GM21717 (cell line): ENCODE results near the gene PTGIR.

Experiments
- ATAC-seq: cut with Tn5 transposase; IDR thresholded peaks from one replicate; pipeline ENCODE4 v1.9.1; 2021; ENCODE audit warnings: mild to moderate bottlenecking, moderate library complexity; ENCODE audit not compliant: unreplicated experiment

Gene PTGIR, protein sequence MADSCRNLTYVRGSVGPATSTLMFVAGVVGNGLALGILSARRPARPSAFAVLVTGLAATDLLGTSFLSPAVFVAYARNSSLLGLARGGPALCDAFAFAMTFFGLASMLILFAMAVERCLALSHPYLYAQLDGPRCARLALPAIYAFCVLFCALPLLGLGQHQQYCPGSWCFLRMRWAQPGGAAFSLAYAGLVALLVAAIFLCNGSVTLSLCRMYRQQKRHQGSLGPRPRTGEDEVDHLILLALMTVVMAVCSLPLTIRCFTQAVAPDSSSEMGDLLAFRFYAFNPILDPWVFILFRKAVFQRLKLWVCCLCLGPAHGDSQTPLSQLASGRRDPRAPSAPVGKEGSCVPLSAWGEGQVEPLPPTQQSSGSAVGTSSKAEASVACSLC

DNA sequence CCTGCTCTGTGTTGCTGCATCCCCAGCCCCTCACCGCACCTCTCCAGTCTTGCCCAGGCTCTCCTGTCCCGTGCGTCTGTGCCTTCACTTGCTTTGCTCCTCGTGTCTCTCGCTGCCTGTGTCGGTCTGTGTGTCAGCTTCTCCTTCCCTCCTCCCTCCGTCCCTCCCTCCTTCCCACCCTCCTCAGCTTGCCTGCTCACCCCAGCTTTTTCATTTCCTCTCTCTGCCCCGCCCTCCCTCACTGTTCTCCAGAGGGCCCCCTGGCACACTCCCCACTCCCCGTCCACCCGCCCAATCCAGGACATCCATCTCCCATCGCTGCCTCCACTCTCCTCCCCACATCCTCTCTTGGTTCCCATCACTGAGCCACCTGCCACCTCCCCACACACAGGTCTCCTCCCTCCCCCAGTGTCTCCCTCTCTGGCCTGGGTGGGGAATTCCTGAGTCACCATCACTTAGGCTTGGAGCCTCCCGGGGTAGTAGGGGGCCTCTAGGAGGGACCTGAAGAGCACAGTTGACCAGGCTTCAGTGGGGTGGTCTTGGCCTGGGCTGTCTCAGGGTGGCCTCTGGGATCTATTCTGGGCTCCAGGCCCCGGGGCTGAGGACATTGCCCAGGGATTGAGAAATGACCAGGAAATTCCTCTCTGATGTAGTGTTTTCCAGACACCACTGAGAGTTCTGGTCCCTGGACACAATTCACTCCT lies at the start of gene PTGIR:
TSS of gene PTGIR (minus strand) at position 132 of the 704 bp plus-strand sequence. CDS start 864 bp downstream, outside the sequence.
- ATAC-seq = no peak

DNA sequence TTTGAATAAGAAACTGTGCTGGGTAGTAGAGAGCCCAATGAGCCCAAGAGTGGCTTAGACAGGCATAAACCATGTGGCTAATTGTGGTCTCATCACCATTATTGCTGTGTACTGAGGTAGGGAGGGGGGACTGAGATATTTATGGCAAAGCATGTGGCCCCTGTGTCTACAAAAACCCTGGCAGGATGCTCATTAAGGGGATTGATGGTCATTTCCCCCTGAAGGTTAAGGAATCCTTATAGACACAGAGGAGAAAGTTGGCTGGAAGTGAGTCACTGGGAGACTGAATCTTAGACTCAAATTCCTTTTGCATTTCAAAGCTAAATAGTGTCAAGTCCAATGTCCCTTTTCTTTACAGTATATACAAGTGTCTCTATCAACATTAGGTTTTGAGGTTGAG lies 45.9 kb upstream of the PTGIR start:
- ATAC-seq = no peak

DNA sequence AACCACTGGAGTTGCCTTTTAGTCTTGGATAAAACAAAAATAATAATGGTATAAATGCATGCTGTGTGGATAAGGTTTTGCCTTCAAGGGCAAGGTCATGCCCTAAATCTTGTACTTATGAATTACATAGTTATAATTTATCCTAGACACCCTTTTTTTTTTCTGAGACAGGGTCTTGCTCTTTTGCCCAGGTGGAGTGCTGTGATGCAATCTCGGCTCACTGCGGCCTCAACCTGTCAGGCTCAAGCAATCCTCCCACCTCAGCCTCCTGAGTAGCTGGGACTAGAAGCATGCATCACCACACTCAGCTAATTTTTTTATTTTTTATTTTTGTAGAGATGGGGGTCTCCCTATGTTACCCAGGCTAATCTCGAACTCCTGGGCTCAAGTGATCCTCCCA lies 43.8 kb upstream of the PTGIR start:
- ATAC-seq = no peak

DNA sequence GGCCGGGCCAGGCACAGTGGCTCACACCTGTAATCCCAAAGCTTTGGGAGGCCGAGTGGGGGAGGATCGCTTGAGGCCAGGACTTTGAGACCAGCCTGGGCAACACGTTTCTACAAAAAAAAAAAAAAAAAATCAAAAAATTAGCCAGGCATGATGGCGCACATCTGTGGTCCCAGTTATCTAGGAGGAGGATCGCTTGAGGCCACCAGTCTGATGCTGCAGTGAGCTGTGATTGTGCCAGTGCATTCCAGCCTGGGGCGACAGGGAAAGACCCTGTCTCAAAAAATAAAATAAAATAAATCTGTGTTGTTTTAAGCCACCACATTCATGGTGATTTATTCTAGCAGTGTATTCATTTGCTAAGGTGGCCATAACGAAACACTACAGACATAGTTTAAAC lies 40.2 kb upstream of the PTGIR start:
- no peak for ATAC-seq

DNA sequence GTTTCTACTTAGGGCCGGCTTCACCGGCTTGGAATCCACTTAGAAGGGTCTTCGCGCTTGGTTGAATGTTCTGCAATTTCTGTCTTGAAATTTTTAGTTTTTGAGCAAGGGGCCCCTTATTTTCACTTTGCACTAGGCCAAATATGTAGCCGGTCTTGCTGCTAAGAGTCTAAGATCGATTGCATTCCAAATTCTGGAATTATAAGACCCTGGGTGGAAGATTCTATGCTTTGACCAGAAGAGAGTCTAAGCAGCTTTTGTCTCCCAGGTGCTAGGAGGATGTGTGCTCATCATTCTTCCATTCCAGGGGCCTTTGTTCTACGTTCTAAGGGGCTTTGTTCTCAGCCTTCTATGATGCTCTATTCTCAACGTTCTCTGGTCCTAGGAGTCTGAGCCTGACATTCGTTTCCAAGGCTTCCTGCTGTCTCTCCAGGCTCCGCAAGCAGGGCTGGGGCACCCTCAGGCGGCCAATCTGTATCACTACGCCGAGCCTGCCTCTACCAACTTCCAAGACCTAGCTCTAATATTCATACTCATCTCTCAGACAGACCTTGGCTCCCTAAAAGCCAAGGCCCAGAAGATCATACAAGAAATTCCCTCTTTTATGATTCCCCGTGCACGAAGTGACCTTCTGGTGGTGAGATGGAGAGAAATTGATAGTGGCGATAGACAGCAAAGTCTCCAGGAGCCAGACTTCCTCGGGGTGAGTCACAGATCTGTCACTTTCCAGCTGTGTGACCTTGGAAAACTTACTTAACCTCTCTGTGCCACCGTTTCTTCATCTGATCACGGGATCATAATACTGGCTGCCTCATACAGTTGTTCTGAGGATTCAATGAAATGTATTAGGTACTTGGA lies 37.1 kb upstream of the PTGIR start:
- ATAC-seq = peak; percentile 27

DNA sequence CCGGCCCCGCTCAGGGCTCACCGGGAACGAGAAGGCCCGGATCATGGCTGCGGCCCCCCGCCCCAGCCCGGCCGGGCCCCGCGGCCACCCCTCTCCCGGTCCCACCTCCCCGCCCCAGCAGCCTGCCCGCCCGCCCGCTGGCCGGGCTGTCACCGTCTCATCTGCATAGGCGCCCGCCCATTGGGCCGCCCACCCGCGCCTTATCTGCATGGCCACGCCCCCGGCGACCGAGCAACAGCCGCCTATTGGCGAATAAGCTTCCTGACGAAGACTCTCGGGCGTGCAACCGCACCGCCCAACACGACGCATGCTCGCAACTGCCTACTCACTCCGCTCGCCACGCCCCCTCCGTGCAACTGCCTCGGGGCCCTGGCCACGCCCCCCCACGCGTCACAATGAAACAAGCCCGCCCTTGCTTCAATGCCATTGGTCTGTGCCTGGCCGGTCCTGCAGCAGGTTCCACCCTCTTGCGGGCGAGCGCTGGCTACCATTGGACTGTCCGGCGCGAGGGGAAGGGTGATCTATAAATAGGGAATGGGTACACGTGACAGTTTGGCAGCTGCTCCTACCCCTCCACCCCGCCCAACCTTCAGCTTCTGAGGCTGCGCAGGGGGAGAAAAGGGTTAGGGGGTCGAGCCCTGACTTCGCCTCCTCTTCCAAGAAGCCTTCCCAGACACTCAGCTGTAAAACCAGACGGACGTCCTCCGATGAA lies 36.3 kb upstream of the PTGIR start, which contains the start of gene DACT3:
TSS of gene DACT3 (minus strand) at position 163 of the 712 bp plus-strand sequence. CDS start at position 45, 118 bp downstream.
- ATAC-seq = peak; percentile 84

DNA sequence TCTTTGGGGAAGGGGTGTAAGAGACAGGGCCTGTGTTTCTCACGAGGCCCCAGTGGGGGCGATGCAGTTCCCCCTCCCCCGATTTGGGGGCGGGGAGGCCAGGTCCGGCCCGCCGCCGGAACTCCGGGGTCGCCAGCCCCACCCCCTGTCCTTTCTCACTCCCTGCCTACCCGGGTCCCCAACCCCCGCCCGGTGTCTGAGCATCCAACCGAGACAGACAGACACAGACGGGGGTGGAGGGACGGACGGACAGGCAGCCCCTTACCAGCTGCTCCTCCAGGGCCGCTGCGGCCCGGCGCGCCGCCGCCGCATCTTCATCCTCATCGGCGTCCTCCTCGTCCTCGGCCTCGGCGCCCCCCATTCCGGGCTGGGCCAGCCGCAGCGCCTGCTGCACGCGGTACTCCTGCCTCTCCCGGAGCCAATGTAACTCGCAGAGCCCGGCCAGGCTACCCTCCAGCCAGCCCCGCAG lies 35.7 kb upstream of the PTGIR start:
- no peak for ATAC-seq

DNA sequence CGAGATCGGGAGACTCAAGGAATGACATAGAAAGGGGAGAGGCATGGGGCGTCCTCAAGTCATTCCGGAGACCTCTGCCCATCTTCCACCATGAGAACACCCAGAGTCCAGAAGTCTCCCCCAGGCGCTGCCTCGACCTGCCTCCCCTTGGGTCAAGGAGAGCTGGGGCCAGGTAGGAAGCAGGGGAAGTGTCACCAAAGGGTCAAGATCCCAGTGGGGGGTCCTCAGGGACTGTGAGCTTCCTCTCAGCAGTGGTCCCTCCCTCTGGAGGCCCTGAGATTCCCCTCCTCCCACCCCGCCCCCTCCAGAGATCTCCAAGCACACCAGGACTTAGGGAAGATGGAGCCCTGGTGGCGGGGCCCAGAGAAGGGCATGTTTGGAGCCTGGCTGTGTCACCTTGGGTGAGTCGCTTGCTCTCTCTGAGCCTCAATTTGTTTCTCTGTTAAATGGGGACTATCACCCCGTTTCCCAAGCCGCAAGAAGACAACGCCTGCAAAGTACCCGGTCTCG lies 35.2 kb upstream of the PTGIR start:
- no peak for ATAC-seq

DNA sequence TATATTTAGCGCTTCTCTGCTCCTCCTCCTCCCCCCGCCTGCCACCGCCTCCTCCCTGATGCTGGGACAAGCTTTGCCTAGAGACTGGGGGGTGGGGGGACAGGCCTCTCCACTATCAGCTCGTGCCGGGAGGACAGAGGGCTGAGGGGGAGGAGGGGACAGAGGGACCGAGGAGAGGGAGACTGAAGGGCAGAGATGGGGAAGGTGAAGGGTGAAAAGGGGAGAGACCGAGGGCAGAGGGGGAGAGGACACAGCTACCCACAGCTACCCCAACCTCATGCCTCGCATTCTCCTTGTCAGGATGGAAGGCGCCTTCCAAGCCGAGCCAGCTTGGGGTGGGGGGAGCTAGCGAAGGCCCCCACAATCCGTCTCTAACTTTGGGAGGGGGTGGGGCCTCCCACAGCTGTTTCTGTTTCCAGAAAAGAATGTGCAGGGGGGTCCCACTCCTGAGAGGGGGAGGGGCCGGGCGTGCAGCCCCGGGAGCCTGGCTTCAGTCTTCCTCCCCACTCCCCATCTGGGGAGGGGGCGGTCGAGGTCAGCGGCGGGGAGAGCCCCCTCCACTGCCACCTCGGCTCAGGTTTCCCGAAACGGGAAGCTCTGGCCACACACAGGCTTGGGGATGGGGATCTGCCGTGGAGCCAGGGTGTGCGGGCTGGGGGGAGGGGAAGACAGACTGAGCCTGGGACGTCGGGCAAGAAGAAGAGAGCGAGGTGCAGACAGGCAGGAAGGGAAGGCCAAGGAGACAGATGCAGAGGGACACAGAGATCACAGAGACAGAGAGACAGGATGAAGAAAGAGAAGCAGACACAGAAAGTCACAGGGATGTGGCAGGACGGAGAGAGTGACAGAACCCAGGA lies 34.5 kb upstream of the PTGIR start:
- ATAC-seq = no peak

DNA sequence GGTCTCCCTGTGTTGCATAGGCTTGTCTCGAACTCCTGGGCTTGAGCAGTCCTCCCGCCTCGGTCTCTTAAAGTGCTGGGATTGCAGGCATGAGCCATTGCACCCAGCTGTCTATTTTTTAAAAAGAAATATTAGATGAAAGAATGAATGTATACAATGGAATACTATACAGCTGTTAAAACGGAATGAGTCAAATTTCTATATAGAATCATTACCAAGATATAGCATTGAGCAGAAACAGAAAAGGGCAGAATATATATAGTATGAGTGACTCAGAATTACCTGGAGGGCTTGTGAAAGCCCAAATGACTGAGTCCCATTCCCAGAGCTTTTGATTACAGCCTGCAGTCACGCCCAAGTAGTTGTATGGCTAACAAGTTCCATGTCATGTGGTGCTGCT lies 31.7 kb upstream of the PTGIR start:
- ATAC-seq = no peak

DNA sequence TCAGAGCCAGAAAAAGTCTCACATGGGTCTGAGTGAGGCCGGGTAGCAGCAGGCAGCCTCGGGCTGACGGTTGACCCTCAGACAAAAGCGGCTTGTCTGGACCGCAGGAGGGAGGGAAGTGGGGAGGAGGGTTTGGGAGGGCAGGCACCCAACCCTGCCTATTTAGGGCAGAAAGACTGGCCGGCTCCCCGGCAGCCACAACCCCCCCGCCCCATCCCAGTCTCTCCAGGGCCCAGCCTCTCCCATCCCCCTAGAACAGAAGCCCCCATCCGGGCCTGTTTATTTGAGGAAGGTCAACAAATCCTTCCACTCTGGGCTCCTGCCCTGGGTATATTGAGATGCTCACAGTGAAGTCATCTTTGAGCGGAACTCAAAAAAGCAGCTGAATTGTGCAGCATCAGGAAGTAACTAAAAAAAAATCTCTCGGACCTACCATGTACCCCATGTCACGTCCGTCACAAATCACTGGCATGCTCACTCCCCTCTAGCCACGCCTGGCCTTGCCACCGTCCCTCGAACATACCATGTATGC lies 29.8 kb upstream of the PTGIR start:
- no peak for ATAC-seq

DNA sequence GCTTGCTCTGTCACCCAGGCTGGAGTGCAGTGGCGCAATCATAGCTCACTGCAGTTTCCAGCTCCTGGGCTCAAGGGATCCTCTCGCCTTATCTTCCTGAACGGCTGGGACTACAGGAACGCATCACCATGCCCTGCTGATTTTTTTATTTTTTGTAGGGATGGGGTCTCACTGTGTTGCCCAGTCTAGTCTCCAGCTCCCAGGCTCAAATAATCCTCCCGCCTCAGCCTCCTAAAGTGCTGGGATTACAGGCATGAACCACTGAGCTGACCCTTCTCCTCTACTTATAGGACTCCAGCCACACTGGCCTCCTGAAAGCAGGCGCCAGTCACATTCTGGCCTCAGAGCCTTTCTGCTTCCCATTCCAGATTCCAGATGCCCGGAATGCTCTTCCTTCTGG lies 25.6 kb upstream of the PTGIR start:
- no peak for ATAC-seq

DNA sequence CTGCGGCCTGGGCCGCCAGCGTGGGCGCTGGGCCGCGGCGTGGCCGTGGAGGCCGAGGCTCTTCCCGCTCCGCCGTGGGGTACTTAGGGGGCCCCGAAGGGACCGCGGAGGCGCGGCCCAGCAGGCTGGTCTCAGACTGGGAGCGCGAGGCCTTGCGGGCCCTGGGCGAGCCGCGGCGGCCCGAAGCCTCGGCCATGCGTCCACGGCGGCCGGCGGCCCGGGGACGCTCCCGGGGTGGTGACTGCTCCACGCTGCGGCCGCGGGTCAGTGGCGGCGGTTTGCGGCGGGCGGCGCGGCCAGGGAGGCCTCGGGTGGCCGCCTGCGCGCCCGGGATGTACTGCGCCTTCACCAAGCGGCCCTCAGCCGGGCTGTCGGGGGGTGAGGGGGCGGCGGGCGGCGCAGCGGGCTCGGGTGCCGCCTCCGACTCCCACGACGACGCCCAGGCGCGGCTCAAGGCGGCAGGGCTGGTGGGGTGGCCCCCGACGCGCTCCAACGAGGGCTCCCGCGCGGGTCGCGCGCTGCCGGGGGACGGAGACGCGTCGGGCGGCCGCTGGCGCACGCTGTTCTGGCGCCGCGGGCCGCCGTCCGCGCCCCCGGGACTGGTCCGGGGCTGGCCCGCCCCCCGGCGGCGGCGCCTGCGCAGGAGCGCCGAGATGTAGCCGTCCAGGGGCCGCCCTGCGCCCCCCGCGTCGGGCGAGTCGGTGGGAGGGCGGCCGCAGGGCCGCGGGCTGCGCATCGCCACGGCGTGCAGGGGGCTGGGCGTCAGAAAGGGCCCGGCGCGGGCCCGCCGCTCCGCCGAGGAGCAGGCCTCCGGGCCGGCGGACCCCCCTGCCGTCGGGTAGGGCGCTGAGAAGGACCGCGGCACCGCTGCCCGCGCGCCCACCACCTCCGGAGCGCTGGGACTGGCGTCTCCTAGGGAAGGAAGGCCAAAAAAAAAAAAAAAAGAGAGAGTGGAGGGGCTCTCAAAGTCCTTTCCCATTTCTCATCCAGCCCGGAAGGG lies 24.4 kb upstream of the PTGIR start:
- no peak for ATAC-seq

DNA sequence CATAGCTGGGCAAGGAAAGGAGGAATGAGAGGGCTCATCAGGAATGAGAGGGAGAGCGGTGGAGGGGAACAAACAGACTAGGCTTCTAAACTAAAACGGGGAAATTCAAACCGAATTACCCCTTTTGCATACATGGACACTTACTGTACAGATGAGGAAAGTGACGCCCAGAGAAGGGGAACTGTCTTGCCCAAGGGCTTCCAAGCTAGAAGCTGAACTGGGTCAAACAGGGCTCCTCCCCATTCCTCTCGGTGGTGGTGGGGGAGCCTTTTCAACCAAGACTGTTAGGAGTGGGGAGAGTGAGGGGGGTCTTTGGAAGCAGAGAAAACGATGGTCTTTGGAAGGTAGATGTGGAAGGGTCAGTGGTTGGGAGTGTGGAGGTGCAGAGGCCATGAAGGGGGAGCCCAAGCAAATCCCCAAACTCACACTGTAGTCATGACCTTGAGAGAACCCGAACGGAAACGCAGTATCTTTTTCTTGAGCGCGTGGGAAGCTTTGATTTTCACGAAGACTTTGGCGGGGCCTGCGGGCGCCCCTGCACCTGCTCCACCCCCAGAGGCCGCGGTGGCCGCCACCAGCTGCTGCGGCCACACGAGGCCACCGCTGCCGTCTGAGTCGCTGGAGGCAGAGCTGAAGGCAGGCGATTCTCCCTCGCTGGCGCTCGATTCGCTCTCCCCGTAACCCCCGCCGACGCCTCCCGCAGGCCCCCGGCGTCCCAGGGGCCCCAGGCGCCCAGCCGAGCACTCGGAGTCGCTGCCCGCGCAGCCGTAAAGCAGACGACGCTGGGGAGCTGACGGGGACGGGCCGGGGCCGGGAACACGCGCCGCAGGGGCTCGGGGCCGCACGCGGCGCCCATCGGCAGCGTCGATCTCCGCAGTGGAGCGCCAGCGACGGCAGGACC lies 23.4 kb upstream of the PTGIR start:
- no peak for ATAC-seq

DNA sequence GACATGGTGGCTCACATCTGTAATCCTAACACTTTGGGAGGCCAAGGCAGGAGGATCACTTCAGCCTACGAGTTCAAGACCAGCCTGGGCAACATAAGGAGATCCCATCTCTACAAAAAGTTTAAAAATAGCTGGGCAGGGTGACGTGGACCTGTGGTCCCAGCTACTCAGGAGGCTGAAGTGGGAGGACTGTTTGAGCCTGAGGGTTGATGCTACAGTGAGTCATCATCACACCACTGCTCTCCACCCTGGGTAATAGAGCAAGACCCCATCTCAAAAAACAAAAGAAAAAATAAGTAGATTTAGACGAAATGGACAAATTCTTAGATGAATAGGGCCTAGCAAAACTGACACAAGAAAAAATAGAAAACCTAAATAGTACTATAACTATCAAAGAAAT lies 21.5 kb upstream of the PTGIR start:
- no peak for ATAC-seq

DNA sequence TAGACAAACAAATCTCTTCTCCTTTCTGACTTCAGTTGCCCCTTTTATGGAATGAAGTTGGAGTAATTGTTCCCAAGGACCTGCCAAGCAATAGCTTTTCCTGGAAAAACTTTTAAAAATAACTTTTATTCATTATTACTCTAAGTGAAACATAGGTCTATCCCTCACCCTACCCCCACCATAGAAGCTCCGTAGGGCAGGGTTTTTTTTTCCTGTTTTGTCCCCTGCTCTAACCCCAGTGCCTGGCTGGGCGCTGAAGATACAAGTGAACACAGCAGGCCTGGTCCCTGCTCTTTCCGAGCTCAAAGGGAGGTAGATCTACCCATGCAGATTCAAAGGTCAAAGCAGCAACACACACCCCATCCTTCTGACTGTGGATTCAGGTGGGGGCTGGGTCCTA lies 19.8 kb upstream of the PTGIR start:
- ATAC-seq = no peak

DNA sequence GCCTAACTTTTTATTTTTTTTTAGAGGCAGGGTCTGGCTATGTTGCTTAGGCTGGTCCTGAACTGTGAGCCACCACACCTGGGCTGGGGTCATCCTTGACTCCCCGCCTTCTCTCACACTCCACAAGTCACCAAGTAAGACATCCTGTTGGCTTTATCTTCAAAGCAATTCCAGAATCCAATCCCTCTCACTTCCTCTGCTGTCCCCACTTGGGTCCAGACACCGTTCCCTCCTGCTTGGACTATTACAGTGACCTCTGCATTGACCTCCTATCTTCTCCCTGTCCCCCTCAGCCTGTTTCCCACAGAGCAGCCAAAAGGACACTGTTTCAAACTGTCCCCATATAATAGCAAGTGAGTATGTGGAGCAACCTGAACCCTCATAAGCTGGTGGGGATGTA lies 15.8 kb upstream of the PTGIR start:
- no peak for ATAC-seq
